ENCODE results near the gene TCEANC2. TPM values are rescaled to one million over a fixed set of nuclear protein-coding genes. Genes with fewer than 3 reads are reported as not detected.

The TCEANC2 gene
- total RNA-seq, 1 experiment from 2014 or later: 5.3 TPM

GRCh38 chr1:54010415-54011117, 42.8 kb upstream of the TCEANC2 start:
- H3K9ac ChIP-seq (ENCODE audit: extremely low read depth, insufficient read length, low read length): no peak overlapping the region
- no peak overlapping the region for H2BK120ac ChIP-seq (ENCODE audit: low read depth, low read length, poor library complexity, severe bottlenecking)
- peaks cover 0 to 6% of the 10 kb centered on the region in 2 experiments; a peak in 2 of 4 replicates for H3K4me1 Mint-ChIP-seq
- H3K27ac Mint-ChIP-seq: no peak overlapping the region
- no CpG with 5 or more reads among the region's 5 CpGs for WGBS (ENCODE audit: extremely low coverage, insufficient read length, low lambda C conversion rate)
- H3K23ac ChIP-seq (ENCODE audit: insufficient read length, low read depth, low read length): no peak overlapping the region
- no peaks in the 10 kb centered on the region for H3K79me1 ChIP-seq (ENCODE audit: insufficient read depth, low read depth, low read length, poor library complexity, severe bottlenecking)
- no peak overlapping the region for H3K4ac ChIP-seq (ENCODE audit: low read depth, low read length)
- no peak overlapping the region for H2BK12ac ChIP-seq (ENCODE audit: insufficient read length, low read depth, low read length)
- H2BK15ac ChIP-seq (ENCODE audit: low read depth, low read length): no peak overlapping the region
- H2AFZ ChIP-seq (ENCODE audit: low read length): no peak overlapping the region
- H4K91ac ChIP-seq (ENCODE audit: insufficient read length, low read depth, low read length): no peak overlapping the region
- H4K20me1 ChIP-seq (ENCODE audit: control insufficient read depth, insufficient read depth, insufficient read length): no peaks in the 10 kb centered on the region
- TF ChIP-seq, protein P1, sequence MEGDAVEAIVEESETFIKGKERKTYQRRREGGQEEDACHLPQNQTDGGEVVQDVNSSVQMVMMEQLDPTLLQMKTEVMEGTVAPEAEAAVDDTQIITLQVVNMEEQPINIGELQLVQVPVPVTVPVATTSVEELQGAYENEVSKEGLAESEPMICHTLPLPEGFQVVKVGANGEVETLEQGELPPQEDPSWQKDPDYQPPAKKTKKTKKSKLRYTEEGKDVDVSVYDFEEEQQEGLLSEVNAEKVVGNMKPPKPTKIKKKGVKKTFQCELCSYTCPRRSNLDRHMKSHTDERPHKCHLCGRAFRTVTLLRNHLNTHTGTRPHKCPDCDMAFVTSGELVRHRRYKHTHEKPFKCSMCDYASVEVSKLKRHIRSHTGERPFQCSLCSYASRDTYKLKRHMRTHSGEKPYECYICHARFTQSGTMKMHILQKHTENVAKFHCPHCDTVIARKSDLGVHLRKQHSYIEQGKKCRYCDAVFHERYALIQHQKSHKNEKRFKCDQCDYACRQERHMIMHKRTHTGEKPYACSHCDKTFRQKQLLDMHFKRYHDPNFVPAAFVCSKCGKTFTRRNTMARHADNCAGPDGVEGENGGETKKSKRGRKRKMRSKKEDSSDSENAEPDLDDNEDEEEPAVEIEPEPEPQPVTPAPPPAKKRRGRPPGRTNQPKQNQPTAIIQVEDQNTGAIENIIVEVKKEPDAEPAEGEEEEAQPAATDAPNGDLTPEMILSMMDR (conservative IDR thresholded peaks at IDR 0.05): no peak
- H3K4me3 Mint-ChIP-seq: no peak overlapping the region; a peak in 1 of 5 replicates
- no peak overlapping the region for H3T11ph ChIP-seq (ENCODE audit: low read length)
- no peaks in the 10 kb centered on the region for H3K9me3 ChIP-seq (ENCODE audit: control insufficient read depth, low read depth, low read length)
- no peaks in the 10 kb centered on the region for H3K27me3 ChIP-seq (ENCODE audit: insufficient read depth, low read length)
- H3K18ac ChIP-seq (ENCODE audit: insufficient read length, low read depth, low read length): no peak overlapping the region
- no peaks in the 10 kb centered on the region for H3K79me2 ChIP-seq (ENCODE audit: insufficient read depth, low read length)
- no peak overlapping the region for H3K4me2 ChIP-seq (ENCODE audit: insufficient read depth, insufficient read length, low read length)
- H4K8ac ChIP-seq (replicated peaks; ENCODE audit: insufficient read length, low read depth, low read length): no peak overlapping the region
- no peak overlapping the region for H3K56ac ChIP-seq (ENCODE audit: insufficient read length, low read depth, low read length)
- no peak for DNase-seq
- H2AK5ac ChIP-seq (ENCODE audit: insufficient read length, low read length): no peak overlapping the region
- H4K5ac ChIP-seq (ENCODE audit: insufficient read length, low read depth, low read length): no peak overlapping the region
- H3K36me3 Mint-ChIP-seq (ENCODE audit: insufficient read depth in 1 of 3, low read depth in 3 of 3): no peaks in the 10 kb centered on the region
- peaks cover 1% of the 10 kb centered on the region for H3K27me3 Mint-ChIP-seq (ENCODE audit: low read depth)
- H3K9me3 Mint-ChIP-seq: peaks cover 2% of the 10 kb centered on the region in 2 experiments; a peak in 3 of 5 replicates
- H3K27ac ChIP-seq (ENCODE audit: insufficient read length, low read depth, low read length): no peak overlapping the region
- H3K4me1 ChIP-seq (ENCODE audit: insufficient read depth, low read length): no peaks in the 10 kb centered on the region
- no peak overlapping the region for H3K14ac ChIP-seq (ENCODE audit: insufficient read depth, low read length)
- no peak overlapping the region for H2BK20ac ChIP-seq (ENCODE audit: low read depth, low read length, poor library complexity, severe bottlenecking)
- H2BK5ac ChIP-seq (ENCODE audit: insufficient read length, low read length): no peak overlapping the region
- H3K23me2 ChIP-seq (ENCODE audit: insufficient read length, low read depth, low read length, poor library complexity, severe bottlenecking): no peaks in the 10 kb centered on the region
